GM18867 (cell line): ENCODE results near the gene FYB1.

Experiments
- ATAC-seq: cut with Tn5 transposase; IDR thresholded peaks from one replicate; pipeline ENCODE4 v1.9.1; 2021; ENCODE audit warnings: mild to moderate bottlenecking, moderate library complexity; ENCODE audit not compliant: unreplicated experiment

FYB1 gene

GRCh38 chr5:39062104-39062503, 157.3 kb downstream of the FYB1 start:
- ATAC-seq, result no peak

GRCh38 chr5:39059064-39059463, 160.3 kb downstream of the FYB1 start:
- no peak for ATAC-seq

DNA sequence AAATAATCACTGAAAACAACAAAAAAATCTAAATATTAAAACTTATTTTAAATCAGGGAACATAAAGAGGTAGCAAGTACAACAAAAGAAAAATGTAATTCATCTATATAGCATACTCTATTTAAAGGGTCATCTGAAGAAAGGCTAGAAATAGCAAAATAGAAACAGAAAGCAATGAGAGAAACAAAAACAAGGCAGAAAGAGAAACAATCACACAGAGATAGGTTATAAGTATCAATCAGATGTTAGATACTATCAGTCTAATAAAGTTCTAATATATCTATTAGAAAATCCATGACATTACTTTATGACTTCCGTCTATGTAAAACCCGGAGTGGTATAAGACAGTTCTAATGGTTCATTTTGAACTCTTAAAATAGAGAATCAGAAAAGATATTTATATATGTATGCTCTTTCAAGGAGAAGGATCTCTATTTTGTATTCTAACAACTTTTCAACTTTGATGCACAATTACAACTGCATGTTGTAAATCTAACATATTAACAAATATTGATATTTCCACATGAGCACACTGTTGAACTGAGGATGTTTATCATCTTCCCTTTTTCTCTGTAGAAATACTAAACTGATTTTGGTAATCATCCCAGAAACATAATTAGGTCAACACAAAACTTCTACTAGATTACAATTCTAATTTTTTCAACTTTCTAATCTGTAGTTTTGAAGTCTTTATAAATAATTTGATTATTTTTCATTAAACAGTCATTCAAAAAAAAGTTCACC, 161.0 kb downstream of the FYB1 start:
- peak; percentile 93 for ATAC-seq

DNA sequence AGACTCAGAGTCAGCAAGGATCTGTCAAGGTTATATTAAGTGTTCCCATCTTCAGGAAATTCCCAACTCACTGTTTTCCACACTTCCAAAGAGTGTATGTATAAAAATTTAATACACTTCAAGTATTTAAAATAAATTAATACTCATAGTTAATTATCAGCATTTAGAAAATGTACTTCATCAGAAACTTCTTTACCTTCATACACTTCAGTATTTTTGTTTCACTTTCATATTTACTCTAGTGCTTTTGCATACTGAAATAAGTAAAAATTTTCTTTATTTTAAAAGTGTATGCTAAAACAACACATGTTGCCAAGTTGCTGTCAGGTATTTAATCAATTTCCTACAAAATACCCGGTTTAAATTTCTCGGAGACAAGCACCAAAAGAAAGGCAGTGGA, 161.6 kb downstream of the FYB1 start:
- ATAC-seq, result peak; percentile 54

DNA sequence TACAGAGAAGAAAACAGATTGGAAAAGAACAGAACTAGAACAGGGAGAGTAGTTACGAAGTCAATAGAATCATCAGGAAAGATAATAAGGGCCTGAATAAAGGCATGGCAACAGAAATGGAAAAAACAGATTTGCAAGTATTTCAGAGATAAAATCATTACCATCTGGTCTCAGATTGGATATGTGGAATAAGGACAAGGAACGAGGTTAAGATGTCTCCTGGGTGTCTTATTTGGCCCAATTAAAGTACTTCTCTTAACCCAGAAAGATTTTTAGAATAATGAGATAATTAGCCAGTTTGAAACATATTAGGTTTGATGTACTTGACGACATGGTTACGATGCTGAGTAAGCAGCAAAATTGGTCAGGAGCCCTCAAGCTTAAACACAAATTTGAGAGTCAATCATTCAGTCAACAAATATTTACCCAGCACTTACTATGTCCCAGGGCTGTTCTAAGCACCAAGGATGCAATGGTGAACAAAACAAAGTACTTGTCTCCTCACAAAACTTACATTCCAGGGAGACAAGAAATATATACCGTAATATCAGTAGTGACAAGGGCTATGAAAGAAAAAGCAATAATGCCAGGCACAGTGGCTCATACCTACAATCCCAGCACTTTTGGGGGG, 163.5 kb downstream of the FYB1 start:
- no peak for ATAC-seq
